Measurements from ENCODE around the gene MCU.

DNA sequence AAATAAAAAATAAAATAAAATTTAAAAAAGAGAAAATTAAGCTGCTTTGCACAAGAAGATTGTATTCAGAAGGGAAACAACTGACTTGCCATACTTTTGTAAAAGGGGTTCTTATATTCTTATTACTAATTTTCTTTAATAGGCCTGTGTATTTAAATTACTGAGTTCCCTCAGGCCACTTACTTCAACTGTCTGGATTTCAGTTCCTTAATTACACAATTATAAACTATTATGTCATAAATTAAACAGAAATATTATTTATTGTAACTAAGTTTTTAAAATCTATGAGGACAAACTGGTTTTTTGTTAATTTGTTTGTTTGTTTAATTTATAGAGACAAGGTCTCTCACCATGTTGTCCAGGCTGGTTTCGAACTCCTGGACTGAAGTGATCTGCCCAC lies 43.6 kb upstream of the MCU start:
- TF ChIP-seq, protein P1, sequence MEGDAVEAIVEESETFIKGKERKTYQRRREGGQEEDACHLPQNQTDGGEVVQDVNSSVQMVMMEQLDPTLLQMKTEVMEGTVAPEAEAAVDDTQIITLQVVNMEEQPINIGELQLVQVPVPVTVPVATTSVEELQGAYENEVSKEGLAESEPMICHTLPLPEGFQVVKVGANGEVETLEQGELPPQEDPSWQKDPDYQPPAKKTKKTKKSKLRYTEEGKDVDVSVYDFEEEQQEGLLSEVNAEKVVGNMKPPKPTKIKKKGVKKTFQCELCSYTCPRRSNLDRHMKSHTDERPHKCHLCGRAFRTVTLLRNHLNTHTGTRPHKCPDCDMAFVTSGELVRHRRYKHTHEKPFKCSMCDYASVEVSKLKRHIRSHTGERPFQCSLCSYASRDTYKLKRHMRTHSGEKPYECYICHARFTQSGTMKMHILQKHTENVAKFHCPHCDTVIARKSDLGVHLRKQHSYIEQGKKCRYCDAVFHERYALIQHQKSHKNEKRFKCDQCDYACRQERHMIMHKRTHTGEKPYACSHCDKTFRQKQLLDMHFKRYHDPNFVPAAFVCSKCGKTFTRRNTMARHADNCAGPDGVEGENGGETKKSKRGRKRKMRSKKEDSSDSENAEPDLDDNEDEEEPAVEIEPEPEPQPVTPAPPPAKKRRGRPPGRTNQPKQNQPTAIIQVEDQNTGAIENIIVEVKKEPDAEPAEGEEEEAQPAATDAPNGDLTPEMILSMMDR (conservative IDR thresholded peaks at IDR 0.05 in 1 of 2, IDR thresholded peaks at IDR 0.05 in 1 of 2; ENCODE audit: low read depth in 1 of 2, low read length in 2 of 2) = no peak
- no peak for TF ChIP-seq EZH2 (IDR thresholded peaks at IDR 0.05; ENCODE audit: low read length, missing control alignments)

Measured in fibroblast of lung (primary cell).